GF-D8 (cell line): ENCODE measurements around the gene WFIKKN1.

ENCODE experiments used
- DNase-seq: peaks from one replicate; lab custom pipeline; 2025; lab: John Stamatoyannopoulos, UW

Gene WFIKKN1

GRCh38 chr16:624526-625070 lies 6.2 kb upstream of the WFIKKN1 start:
- no peak for DNase-seq

- no peak for DNase-seq
These were observed 5.4 kb upstream of the WFIKKN1 start for GRCh38 chr16:625117-625976.

GRCh38 chr16:625977-626765 lies 4.6 kb upstream of the WFIKKN1 start:
- no peak for DNase-seq

- DNase-seq, result no peak
These were observed 3.9 kb upstream of the WFIKKN1 start for GRCh38 chr16:626787-627453.

DNA sequence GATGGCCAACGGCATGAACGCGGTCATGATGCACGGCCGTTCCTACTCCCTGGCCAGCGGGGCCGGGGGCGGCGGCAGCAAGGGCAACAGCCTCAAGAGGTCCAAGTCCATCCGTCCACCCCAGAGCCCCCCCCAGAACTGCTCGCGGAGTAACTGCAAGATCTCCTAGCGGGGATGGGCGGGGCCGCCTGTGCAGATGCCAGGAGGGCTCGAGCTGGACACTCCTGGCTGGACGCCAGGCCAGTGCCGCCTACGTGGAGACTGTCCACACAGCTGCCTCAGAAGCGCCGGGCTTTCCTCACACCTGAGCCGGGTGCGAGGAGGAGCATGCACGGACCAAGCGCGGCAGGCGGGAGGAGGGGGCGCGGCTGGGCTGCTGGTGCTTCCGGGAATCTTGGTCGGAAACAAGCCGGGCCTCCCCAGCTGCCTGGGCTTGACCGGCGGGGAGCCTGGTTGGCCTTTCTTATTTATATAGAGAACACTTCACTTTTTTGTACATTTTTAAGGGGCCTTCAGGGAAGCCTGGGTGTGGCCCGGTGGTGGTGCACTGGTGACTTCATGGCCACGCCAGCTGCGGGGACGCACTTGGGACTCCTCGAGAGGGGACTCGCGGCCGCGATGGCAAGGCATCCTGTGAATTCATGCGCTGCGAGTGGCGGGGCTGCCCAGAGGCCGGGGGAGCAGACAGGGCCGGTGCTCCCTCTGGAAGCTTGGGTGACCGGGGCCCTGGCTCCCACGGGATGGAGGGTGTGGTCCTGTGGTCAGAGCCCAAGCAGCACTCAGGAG lies 3.1 kb upstream of the WFIKKN1 start:
- DNase-seq, result no peak

DNA sequence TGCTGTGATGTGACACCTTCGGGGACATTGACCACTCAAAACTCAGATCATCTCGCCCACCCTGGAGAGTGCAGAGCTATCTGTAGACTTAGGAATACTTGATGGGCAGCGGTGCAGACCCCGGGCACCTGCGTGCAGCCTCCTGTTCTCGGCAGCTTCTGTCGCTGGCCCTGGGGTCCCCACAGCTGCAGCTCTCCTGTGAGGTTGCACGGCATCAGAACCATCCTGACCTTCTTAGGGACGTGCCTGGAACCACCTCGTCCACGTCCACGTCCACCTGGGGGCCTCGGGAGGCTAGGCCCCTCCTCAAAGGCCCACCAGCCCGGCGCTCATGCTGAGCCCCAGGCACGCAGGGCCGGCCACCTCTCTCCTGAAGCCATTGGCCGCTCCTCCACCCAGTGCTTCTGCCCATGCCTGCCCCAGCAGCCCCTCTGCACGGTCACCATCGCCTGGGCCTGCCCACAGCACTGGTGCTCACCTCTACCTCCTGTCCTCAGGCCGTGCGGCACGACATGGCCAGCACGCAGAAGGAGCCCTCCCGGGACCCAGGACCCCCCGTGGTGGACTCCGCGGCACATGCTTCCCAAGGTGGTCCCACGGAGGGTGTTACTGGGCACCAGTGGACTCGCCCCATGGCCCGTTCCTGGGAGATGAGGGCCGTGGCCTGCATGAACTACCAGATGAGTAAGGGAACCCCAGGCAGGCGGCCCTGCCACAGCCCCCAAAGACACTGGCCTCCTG lies 2.3 kb upstream of the WFIKKN1 start:
- no peak for DNase-seq

DNA sequence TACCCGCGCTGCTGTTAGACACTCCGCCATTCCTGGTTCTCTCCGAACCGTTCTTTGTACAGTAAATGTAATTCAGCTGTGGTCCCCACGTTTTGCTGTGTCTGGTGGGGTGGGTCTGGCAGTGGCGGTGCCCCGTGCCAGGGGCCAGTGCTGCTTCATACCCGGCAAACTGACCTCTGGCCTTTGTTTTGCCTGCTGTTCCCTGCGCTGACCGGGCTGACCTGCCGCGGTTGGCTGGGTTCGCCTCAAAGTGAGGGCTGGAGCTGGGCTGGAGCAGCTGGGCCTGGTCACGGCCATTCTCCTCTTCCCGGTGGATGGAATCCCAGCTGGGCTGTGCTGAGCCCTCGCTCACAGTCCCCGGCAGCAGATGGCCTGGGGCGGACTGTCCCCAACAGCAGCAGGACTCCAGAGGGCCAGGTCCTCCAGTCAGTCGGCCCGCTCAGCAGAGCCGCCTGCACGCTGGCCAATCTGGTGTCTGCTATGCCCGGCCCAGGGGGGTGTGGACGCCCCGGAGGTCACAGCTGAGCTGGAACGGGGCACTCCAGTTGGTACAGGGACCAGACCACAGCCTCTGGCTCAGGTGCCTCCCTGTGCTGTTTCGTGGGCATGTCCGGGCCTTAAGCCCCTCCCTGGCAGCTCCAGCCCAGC lies 1.5 kb upstream of the WFIKKN1 start:
- no peak for DNase-seq

DNA sequence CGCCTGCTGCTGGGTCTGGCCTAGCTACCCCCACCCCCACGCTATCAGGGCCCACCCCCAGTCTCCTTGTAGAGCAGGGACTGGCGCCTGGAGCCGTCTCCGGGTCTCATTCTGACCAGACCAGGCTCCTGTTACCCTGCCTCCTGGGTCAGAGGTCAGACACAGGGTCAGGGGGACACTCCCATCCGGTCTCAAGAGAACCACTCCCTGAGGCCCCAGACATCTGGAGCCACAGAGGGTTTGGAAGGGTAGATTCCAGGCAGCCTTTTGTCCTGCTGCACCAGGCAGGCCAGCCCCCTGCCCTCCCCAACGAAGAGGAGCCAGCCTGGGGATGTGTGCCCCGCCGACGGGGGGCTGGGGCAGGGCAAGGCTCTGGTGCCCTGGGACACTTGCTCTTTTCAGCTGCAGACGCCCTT lies 944 bp upstream of the WFIKKN1 start:
- no peak for DNase-seq

- no peak for DNase-seq
These were observed 453 bp upstream of the WFIKKN1 start for GRCh38 chr16:630249-630814.

DNA sequence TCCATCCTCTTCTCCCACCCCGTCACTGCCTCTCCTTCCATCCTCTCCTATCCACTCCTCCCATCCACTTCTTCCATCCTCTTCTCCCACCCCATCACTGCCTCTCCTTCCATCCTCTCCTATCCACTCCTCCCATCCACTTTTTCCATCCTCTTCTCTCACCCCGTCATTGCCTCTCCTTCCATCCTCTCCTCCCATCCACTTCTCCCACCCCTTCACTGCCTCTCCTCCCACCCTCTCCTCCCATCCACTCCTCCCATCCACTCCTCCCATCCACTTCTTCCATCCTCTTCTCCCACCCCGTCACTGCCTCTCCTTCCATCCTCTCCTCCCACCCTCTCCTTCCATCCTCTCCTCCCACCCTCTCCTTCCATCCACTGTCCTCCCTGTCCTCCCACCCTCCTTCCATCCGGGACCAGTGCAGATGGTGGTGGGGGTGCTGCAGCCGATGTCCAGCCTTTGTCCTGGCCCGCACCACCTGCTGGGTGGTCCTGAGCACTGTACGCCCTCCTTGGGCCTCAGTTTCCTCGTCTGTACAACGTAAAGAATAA lies 1.1 kb downstream of the WFIKKN1 start:
- no peak for DNase-seq

DNA sequence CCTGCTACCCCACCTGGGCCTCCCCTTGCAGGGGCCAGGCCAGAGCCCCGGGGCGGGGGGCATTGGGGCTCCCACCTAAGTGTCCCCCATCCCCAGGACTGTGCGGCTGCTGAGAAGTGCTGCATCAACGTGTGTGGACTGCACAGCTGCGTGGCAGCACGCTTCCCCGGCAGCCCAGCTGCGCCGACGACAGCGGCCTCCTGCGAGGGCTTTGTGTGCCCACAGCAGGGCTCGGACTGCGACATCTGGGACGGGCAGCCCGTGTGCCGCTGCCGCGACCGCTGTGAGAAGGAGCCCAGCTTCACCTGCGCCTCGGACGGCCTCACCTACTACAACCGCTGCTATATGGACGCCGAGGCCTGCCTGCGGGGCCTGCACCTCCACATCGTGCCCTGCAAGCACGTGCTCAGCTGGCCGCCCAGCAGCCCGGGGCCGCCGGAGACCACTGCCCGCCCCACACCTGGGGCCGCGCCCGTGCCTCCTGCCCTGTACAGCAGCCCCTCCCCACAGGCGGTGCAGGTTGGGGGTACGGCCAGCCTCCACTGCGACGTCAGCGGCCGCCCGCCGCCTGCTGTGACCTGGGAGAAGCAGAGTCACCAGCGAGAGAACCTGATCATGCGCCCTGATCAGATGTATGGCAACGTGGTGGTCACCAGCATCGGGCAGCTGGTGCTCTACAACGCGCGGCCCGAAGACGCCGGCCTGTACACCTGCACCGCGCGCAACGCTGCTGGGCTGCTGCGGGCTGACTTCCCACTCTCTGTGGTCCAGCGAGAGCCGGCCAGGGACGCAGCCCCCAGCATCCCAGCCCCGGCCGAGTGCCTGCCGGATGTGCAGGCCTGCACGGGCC lies 1.9 kb downstream of the WFIKKN1 start:
- DNase-seq, result no peak

DNA sequence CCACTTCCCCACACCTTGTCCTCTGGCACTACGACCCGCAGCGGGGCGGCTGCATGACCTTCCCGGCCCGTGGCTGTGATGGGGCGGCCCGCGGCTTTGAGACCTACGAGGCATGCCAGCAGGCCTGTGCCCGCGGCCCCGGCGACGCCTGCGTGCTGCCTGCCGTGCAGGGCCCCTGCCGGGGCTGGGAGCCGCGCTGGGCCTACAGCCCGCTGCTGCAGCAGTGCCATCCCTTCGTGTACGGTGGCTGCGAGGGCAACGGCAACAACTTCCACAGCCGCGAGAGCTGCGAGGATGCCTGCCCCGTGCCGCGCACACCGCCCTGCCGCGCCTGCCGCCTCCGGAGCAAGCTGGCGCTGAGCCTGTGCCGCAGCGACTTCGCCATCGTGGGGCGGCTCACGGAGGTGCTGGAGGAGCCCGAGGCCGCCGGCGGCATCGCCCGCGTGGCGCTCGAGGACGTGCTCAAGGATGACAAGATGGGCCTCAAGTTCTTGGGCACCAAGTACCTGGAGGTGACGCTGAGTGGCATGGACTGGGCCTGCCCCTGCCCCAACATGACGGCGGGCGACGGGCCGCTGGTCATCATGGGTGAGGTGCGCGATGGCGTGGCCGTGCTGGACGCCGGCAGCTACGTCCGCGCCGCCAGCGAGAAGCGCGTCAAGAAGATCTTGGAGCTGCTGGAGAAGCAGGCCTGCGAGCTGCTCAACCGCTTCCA lies 2.7 kb downstream of the WFIKKN1 start:
- no peak for DNase-seq

GRCh38 chr16:634051-634670 lies 3.4 kb downstream of the WFIKKN1 start:
- no peak for DNase-seq

DNA sequence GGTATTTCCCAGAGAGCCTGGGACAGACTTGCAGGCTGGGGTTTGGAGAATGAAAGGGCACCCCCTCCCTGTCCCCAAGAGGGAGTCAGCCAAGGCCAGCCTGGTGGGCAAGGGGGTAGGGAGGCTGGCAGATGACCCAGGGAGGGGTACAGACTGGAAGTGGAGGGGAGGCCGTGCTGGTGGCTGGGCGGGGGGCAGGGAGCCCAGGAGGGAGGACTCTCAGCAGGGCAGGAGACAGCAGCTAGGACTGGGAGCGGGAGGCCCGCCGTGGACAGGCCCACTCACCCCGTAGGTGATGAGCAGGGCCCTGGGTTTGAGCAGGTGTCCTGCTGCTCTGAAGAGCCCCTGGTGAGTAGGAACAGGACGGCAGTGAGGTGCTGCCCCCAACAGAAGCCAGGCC lies 4.2 kb downstream of the WFIKKN1 start:
- no peak for DNase-seq

- no peak for DNase-seq
These were observed 4.9 kb downstream of the WFIKKN1 start for GRCh38 chr16:635573-636205.

- peak; percentile 88 for DNase-seq
These were observed 5.7 kb downstream of the WFIKKN1 start, which contains the start of gene METTL26 for GRCh38 chr16:636206-637080. TSS of gene METTL26 (minus strand) at chr16:636305. CDS start at chr16:636290, 15 bp downstream.
